Cardiac septum (tissue), 1 donor: Measurements from ENCODE around the gene OR6J1. TPM values are rescaled to one million over a fixed set of nuclear protein-coding genes. Genes with fewer than 3 reads are reported as not detected.
"Not testable (repeated sequence)": the region's sequence is repeated elsewhere in the genome, so short reads cannot be mapped to it uniquely, and the experiment has no call there.

Experiments
- DNase-seq: peaks from one replicate; pipeline ENCODE4 v3.0.0-alpha.2; 2020; ENCODE audit warnings: low spot score
- intact Hi-C: fragments of 100-400 bp; cut with DNase I; formaldehyde crosslinking; loops from one replicate; pipeline ENCODE4 v1.14.0; 2022
- long read RNA-seq: library from polyadenylated mRNA; unstranded; transcript quantifications from one replicate; pipeline ENCODE4 v2.0.0, GENCODE V29; 2021
- total RNA-seq: library from RNA; stranded (reverse); fragmentation: NEBNext Ultra II Directional; extraction: Animal tissue kit (Norgen Biotek cat#: 25700); gene quantifications from one replicate; pipeline ENCODE4 v1.2.1, GENCODE V29; 2021
- donor health status: DM: no; HTN: no; CAD: no.

OR6J1 gene
- total RNA-seq = not detected
- long read RNA-seq = 0 reads

- DNase-seq = no peak
- intact Hi-C loops = no loop called here
Measured at GRCh38 chr14:22644305-22644635, at the start of gene OR6J1. TSS of gene OR6J1 (minus strand) at chr14:22644352. CDS start at chr14:22634811, 9,541 bp downstream.

DNA sequence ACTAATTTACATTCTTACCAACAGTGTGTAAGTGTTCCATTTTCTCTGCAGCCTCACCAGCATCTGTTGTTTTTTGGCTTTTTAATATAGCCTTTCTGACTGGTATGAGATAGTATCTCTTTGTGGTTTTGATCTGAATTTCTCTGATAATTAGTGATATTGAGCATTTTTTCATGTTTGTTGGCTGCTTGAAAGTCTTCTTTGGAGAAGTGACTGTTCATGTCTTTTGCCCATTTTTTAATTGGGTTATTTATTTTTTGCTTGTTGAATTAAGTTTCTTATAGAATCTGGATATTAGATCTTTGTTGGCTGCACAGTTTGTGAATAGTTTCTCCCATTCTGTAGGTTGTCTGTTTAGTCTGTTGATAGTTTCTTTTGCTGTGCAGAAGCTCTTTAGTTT lies 48.0 kb upstream of the OR6J1 start:
- no peak for DNase-seq
- intact Hi-C loops = no loop called here

DNA sequence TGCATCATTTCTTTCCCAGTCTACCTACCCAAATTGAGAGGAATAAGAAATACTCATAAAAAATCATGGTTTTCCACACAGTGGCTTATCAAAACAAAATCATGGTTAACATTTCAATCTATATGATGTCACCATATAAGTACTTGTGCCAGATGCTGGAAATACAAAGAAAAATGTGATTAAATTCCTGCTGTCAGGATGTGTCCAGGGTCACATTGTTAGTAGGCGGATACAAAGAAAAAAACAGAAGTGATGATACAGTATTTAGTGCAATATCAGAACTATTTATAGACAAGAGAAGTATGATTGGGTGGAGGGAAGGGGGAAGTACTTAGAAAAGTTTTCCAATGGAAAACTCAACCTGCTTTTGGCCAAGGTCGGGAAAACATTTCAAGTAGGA lies 47.0 kb upstream of the OR6J1 start:
- intact Hi-C loops = no loop called here

GRCh38 chr14:22689199-22689598 lies 45.0 kb upstream of the OR6J1 start:
- intact Hi-C loops = no loop called here
- DNase-seq = no peak

More for the DNA sequence above, 47.0 kb upstream of the OR6J1 start:
- no peak for DNase-seq

- intact Hi-C loops, DNase-seq: not testable (repeated sequence)
Measured at GRCh38 chr14:22687969-22688368, 43.8 kb upstream of the OR6J1 start.

DNA sequence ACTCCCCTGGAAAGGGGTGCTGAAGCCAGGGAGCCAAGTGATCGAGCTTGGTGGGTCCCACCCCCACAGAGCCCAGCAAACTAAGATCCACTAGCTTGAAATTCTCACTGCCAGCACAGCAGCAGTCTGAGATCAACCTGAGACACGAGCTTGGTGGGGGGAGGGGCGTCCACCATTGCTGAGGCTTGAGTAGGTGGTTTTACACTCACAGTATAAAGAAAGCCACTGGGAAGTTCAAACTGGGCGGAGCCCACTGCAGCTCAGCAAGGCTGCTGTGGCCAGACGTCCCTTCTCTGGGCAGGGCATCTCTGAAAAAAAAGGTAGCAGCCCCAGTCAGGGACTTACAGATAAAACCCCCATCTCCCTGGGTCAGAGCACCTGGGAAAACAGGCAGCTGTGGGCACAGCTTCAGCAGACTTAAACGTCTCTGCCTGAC lies 42.0 kb upstream of the OR6J1 start:
- intact Hi-C loops, DNase-seq: not testable (repeated sequence)

DNA sequence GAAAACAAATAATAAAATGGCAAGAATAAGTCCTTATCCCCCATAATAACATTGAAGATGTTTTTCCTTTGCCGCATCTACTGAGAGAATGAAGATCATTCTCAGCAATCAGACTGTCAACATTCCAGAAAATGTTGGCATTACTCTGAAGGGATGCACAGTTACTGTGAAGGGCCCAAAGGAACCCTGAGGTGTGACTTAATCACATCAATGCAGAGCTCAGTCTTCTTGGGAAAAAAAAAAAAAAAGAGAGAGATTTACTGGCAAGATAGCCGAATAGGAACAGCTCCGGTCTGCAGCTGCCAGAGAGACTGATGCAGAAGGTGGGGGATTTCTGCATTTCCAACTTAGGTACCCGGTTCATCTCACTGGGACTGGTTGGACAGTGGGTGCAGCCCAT lies 41.3 kb upstream of the OR6J1 start:
- intact Hi-C loops = no loop called here

GRCh38 chr14:22683428-22683827 lies 39.3 kb upstream of the OR6J1 start:
- DNase-seq, intact Hi-C loops: not testable (repeated sequence)

More for the DNA sequence above, 41.3 kb upstream of the OR6J1 start:
- DNase-seq = no peak

- intact Hi-C loops = no loop called here
- DNase-seq = no peak
Measured at GRCh38 chr14:22678221-22678620, 34.1 kb upstream of the OR6J1 start.

DNA sequence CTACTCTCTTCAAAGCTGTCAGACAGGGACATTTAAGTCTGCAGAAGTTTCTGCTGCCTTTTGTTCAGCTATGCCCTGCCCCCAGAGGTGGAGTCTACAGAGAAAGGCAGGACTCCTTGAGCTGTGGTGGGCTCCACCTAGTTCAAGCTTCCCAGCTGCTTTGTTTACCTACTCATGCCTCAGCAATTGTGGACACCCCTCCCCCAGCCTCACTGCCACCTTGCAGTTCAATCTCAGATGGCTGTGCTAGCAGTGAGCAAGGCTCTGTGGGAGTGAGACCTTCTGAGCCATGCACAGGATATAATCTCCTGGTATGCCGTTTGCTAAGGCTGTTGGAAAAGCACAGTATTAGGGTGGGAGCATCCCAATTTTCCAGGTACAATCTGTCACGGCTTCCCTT lies 33.4 kb upstream of the OR6J1 start:
- DNase-seq, intact Hi-C loops: not testable (repeated sequence)

GRCh38 chr14:22671622-22672021 lies 27.5 kb upstream of the OR6J1 start:
- DNase-seq = no peak
- intact Hi-C loops = no loop called here

DNA sequence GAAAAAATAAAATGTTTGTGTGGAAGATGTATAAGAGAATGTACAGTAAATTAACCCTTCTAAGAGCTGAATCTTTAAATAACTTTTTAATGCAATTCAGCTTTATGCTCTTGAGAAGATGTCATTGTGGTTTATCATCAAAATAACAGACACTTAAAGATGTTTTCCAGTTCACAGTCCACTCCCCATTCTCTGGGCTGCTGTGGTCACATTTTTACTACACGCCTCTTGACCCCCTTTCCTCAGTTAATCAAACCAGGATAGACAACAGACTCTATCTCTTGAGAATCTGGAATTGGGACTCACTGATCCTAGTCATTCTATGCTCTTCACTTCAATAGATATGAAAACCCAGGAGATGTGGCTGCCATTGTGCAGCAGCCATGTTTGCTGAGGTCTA lies 24.7 kb upstream of the OR6J1 start:
- intact Hi-C loops = no loop called here

GRCh38 chr14:22668417-22668816 lies 24.3 kb upstream of the OR6J1 start:
- intact Hi-C loops = no loop called here

More for the DNA sequence above, 24.7 kb upstream of the OR6J1 start:
- DNase-seq = no peak

DNA sequence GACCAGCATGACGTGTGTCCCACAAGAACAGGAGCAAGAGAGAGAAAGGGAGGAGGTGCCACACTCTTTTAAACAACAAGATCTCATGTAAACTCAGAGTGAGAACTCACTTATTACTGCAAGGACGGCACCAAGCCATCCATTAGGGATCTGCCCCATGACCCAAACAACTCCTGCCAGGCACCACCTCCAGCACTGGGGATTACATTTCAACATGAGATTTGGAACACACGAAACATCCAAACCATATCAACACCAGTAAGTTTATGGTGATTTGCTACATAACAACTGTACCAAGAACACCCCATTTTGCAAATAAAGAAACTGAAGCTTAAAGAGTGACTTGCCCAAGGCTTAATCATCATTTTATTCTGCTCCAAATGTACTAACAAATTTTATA lies 23.7 kb upstream of the OR6J1 start:
- intact Hi-C loops = no loop called here
- no peak for DNase-seq

More at GRCh38 chr14:22668417-22668816, 24.3 kb upstream of the OR6J1 start:
- DNase-seq = no peak

DNA sequence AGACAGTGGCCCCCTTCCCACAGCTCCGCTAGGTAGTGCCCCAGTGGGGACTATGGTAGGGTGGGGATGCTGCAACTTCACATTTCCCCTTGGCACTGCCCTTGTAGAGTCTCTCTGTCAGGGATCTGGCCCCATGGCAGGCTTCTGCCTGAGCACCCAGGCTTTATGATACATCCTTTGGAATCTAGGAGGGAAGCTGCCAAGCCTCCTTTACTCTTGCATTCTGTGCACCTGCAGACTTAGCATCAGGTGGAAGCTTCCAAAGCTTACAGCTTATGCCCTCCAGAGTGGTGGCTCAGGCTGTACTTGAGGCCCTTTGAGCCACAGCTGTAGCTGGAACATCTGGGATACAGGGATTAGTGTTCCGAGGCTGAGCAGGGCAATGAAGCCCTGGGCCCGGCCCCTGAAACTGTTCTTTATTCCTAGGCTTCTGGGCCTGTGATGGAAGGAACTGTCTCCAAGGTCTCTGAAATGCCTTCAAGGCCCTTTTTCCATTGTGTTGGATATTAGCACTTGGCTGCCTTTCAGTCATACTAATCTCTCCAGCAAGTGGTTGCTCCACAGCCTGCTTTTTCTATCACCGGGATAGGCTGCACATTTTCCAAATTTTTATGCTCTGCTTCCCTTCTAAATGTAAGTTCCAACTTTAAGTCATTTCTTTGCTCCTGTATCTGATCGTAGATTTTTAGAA lies 22.2 kb upstream of the OR6J1 start:
- DNase-seq = no peak
- intact Hi-C loops = no loop called here

DNA sequence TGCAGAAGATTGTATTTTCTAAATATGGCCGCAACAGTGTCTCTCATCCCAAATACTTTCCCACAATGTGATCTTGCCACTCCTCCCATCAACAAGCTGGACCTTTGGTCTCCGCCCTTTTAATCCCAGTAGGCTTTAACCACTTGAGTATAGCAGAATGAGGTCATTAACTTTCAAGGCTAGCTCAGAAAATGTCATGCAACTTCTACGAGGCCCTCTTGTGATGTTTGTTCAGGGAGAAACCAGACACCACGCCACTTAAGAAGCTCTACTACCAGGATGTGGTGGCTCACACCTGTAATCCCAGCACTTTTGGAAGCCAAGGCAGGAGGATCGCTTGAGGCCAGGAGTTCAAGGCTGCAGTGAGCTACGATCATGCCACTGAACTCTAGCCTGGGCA lies 20.1 kb upstream of the OR6J1 start:
- DNase-seq = no peak
- intact Hi-C loops = no loop called here

GRCh38 chr14:22660654-22661053 lies 16.5 kb upstream of the OR6J1 start:
- intact Hi-C loops = no loop called here
- no peak for DNase-seq

DNA sequence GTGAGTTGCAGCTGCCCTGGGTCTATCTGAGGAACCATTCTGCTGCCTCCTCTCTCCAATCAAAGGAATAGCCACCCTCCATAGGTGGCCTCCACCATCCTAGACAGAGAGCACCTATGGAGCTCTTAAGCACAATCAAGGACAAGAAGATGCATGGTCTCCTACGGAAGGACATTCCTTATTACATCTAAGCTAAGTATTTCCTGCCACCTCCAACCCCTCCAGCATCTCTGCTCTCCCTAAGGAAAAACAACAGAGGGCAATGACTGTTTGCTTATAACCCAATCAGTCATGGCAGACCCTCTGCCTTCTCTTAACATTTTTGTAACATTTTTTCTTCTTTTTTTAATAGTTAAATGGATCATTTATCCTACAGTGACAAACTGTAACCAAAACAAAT lies 14.8 kb upstream of the OR6J1 start:
- intact Hi-C loops = loop anchor here (5.0 kb wide), 2 partner anchors 158 to 193 kb away; partner anchors contain the start of gene SLC7A7

DNA sequence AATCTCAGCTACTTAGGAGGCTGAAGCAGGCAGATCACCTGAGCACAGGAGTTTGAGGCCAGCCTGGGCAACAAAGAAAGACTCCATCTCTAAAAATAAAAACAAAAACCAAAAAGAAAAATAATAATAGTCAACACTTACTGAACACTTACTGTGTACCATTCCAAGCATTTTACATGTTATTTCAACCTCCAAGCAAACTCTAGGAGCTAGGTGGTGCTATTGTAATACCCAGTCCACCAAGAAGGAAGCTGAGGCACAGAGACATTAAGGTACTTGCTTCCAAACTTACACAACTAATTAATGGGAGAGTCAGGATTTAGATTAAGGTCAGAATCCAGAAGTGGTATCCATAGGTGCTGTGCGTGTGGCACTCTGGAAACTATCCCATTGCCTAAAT lies 13.7 kb upstream of the OR6J1 start:
- intact Hi-C loops = loop anchor here (5.0 kb wide), 2 partner anchors 159 to 194 kb away; partner anchors contain the start of gene SLC7A7

More for the DNA sequence above, 14.8 kb upstream of the OR6J1 start:
- DNase-seq = no peak

DNA sequence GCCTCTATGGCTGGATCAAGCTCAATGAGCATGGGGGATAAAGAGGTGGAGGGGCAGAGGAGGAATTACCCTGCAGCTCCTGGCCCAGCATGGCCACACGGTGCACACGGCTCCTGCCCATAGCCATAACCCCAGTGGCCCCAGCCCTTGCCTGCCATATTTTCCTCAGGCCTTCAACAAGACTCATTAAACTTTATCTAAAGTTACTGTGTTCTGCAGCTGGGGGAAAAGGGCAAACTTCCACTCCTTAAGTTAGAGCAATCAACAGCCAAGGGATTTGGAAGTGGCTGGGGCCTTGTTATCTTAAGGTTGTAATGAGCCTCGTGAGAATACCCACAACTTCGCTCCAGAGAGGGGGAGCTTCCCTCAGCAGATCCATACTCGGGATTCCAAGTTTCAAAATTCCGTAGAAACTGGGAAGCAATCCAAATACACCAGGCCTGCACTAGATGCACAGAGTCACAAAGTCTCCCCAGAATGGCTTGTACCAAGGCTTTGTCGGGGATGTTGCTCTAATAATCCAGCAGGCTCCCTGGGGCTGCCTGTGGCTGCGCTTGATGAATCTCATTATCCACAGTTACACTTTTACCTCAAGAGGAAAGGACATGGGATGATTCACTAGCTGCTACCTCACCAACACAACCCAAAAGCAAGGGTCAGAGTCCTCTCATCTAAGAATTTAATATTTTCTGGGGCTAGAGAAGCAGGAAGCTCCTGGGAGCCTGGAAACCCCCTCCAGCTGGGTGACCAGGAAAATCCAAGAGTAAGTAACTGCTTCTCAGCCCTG lies 13.0 kb upstream of the OR6J1 start:
- DNase-seq = no peak
- intact Hi-C loops = loop anchor here (5.0 kb wide), 2 partner anchors 160 to 195 kb away; partner anchors contain the start of gene SLC7A7

More for the DNA sequence above, 13.7 kb upstream of the OR6J1 start:
- no peak for DNase-seq

GRCh38 chr14:22656226-22656625 lies 12.1 kb upstream of the OR6J1 start:
- intact Hi-C loops = loop anchor here (5.0 kb wide), 2 partner anchors 161 to 196 kb away; partner anchors contain the start of gene SLC7A7
- no peak for DNase-seq
